Measurements from ENCODE around the gene ARHGAP12.

ARHGAP12 gene

DNA sequence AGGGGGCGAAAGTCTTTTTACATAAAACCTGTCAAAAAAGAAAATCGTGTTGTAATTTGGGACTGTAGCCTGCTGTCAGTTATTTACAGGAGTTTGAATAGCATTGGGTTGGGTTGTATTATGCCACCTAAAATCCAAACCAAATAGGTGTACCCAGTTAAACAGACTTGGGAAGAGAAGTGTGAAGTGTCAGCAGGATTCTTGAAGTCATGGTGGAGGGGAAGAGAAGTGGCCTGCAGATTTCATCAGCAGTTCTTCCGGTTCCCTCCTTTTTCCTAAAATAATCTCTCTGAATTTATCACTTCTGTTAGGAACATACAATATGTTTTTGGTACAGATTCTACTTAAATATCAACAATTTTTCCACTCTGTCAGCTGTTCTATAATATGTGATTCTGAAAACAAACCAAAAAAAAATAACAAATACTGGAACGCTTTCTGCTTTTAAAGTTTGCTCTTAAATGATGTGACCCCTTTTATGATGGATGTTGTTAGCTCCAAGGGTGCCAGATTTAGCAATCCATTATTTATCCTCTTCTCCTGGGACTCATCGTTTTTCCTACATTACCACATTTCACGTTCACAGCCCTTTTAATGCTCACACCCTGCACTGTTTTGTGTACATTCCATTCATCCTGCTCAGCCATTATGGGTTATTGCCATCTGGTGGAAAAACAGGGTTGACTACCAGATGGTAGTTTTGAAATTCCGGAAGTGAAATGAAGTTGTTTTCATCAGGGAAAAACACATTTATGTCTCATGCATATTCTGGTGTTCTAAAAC, 18.7 kb upstream of the ARHGAP12 start:
- DNase-seq = peak; percentile 91

DNA sequence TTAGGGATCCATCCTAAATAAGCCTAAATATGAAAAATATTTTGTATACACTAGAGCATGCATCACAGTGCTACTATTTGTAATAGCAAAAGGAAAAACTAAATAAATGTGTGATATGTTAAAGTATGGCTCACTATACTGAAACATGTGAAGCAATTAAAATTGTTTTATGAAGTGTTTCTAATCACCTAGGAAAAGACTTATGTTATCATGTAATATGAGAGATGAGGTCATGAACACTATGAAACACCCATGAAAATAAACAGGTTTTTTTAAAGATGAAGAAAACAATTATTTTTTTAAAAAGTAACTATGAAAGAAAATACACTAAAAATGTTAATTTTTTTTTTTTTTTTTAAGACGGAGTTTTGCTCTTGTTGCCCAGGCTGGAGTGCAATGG, 16.8 kb upstream of the ARHGAP12 start:
- no peak for DNase-seq

DNA sequence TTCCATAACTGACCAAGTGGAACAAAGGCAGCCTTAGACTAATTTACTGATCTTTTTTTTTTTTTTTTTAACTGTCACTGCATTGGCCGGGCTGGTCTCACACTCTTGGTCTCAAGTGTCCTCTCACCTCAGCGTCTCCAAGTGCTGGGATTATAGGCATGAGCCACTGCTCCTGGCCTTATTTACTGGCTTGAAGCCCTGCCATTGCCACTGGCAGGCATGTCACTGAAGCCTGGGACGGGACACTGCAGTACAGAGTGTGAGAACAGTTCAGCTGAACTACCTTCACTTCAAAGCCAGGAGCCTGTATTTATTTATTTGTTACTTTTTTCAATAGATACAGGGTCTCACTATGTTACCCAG, 15.4 kb upstream of the ARHGAP12 start:
- DNase-seq = no peak

DNA sequence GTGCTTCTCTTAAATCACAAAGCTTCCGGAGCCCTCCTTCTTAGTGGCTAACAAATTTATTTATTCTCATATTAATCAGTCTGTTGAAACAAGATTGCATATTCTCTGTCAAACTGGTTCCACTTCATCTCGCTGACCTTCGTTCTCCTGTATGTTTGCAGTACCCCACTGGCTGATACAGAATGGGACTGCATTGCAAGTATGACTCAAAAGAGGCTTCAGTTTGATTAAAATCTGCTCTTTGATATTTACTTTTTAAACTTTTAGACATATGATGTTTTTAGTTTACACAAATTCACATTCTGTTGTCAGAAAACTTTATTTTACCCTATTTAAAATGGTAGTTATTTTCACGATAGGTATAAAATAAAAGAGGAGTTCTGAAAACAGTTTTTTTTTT, 14.3 kb upstream of the ARHGAP12 start:
- DNase-seq = no peak

DNA sequence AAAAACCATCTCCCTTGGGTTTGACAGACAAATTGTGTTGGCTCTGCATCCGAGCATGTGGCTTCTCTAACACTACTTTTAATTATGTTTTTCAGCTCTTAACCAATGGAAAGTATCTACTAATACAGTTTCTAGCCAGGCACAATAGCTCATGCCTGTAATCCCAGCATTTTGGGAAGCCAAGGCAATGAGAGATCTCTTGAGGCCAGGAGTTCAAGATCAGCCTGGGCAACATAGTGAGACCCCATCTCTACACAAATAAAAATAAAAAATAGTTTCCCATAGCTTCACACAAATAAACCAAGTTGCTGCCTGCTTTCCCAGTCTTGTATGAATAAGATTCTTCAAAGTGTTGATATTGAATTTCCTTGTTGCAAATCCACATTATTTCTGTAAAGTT, 13.8 kb upstream of the ARHGAP12 start:
- DNase-seq = no peak

DNA sequence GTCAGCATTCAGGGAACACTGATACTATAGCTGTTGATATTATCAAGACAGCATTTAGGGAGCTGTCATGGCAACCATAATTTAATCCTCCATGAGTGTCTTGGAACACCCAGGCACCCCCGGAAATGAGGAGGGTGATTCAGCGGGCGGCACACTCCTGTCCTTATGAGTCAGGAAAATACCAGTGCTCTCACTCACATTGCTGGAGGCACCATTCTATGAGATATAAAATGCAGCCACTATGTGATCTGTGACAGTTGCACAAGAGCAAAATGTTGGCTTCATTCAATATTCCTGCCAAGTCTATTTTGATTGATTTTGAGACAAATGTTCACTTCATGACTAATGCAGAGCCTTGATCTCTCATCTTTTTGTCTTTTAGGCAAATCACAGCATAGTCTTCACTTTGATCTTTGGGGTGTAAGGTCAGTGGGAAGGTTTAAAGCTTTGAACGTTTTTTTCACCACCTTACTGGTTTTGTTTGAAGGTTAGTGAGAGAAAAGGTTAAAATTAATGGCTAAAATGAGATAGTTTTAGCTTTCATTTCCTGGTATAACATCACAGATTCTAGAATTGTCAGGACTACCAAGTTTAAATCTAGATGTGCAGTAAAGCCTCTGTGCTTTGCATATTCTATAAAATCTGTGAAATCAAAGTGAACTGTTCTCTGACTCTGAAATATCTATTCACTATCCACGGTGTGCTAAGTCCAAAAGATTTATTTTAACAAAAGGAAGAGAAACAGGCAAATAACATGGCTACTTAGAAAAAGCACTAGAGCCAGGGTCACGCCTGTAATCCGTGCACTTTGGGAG, 12.4 kb upstream of the ARHGAP12 start:
- DNase-seq = peak; percentile 96

DNA sequence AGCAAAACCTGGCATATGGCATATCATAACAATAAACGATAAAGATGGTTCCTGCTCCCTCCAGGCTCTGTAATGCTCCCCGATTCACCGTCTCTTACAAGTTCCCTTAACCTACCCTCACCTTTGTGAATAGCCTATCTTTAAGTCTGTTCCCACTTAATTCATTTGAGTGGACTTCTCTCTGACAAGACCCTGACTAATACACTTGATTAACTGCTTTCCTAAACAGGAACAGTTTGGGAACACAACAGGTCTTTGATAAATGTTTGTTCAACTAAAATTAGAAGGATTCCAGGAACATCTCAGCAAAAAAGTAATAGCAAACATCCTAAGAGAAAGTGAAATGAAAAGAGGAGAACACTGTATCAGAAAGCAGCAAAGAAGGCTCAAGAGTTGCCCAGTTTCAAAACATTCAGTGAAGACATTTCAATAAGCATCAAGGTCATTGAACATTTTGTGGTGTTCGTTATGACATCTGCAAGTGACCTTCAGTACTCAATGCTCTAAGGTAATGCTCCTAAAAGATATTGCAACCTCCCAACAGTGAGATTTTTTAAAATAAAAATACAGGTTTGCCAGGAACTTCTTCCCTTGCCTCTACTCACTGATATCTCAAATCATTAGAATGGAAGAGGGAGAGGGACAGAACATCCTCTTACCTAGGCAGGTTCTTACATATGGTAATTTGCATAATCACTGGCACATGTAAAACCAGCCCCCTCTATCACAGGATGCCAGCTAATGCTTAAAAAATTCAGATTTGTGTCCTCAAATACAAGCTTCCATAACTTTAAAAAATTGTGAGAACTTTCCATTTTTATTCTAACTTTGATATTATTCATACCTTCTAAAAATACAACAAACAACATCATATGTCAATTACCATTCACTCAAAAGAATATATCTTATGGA, 11.4 kb upstream of the ARHGAP12 start:
- DNase-seq = peak; percentile 23

DNA sequence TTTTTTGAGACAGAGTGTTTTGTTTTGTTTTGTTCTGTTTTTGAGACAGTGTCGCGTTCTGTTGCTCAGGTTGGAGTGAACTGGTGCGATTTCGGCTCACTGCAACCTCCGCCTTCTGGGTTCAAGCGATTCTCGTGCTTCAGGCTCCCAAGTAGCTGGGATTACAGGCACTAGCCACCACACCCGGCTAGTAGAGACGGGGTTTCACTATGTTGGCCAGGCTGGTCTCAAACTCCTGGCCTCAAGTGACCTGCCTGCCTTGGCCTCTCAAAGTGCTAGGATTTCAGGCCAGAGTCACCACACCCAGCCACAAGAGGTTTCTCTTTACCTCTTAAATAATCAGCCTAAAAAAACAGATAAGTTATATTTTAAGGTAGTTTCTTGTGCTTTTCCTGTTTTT, 8.7 kb upstream of the ARHGAP12 start:
- no peak for DNase-seq

DNA sequence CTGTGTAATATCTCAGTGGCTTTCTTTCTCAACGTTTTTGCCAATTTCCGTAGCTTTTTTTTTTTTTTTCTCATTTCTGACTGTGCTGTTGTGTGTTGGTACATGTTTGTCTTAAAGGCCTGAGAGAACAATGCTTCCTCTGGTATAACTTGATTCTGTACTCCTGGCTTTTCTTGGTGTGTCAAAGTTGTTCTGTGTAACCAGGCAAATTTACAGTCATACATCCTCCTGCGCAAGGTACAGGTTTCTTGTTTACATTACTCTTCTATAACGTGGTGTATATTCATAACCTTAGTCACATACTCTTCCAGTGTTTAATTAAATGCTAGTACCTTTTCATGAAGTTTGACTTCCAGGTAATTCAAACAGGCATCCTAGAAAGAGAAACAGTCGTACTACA, 8.3 kb upstream of the ARHGAP12 start:
- no peak for DNase-seq

DNA sequence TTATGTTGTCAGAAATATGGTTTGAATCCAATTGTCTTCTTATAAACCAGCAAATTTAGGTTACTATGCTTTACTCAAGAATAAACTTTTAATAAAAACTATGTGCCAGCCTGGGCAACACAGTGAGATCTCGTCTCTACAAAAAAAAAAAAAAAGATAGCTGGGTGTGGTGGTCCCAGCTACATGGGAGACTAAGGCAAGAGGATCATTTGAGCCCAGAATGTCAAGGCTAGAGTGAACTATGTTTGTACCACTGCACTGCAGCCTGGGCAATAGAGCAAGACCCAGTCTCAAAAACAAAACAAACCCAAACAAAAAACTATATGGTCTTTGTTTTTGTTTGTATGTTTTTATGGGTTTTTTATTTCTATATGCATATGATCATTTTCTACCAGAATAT, 7.5 kb upstream of the ARHGAP12 start:
- DNase-seq = no peak

DNA sequence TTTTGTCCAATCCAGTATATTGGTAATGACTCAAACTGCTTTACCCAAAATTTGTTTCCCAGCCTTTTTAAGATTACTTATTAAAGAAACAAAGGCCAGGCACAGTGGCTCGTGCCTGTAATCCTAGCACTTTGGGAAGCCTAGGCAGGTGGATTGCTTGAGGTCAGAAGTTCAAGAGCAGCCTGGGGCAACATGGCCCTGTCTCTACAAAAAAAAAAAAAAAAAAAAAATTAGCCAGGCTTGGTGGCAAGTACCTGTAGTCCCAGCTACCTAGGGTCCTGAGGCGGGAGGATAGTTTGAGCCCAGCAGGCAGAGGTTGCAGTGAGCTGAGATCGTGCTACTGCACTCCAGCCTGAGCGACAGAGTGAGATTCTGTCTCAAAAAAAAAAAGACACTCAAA, 7.0 kb upstream of the ARHGAP12 start:
- no peak for DNase-seq

DNA sequence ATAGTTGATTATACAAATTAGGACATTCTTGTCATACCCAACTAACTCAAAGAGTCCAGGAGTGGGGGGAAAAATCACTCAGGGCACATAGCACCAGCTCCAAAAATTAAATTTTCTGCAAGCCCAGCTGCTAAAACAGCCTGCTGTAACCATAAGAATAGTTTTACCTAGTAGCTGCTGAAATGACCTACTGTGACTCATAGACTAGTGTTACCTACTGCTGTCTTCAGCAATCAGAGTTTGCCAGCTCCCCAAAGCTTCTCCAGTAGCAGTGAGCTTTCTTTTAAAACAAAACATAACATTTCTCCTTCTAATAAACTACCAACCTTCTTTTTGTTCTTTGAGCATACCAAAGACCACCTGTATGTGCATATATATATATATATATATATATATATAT, 4.2 kb upstream of the ARHGAP12 start:
- DNase-seq = no peak

DNA sequence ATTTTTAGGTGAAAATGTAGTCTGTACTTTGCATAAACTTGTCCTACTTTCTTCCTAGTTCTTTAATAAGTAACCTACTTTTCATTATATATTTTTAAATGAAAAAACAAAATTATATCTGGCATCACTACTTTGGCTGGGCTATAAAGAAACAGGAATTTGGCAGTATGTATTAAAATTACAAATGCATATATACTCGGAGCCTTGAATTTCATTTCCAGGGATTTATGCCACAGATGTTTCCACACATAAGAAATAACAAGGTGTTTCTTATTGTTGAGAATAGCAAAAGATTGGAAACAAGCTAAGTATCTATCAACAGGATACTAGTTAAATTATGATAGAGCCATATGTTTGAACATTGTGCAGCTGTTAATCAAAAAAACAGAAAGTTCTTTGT, 2.2 kb upstream of the ARHGAP12 start:
- no peak for DNase-seq

DNA sequence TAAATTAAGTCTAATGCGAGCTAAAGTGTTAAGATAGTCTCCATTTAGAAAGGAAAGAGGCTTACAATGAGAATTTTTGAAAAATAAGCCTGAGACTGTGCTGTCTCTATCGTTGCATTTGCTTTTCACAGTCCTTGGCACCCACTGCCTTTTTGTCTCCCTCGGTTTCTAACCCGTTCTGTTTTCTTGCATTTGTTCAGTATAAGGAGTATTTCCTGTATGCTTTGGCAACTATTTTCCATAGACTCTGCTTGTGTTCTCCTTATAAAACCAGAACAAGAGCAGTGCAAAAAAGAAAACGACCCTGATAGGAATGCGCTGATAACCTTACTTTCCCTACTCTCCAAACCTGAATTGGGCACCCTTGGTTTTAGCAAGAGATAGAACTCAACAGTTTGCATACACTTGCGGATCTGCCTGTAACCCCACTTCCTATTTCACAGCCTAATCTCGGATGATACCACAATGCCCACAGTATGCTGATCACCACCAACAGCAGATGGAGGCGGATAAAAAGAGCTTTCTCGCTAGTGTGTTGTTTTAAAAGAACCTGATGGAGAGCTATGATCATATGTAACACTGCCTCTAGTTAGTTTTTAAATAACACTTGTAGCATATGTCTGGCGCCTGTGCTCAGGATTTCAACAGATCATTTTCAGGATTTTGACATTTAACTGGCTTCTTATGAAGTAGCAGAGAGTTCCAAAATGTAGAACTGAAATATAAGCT, 1.6 kb upstream of the ARHGAP12 start:
- no peak for DNase-seq

DNA sequence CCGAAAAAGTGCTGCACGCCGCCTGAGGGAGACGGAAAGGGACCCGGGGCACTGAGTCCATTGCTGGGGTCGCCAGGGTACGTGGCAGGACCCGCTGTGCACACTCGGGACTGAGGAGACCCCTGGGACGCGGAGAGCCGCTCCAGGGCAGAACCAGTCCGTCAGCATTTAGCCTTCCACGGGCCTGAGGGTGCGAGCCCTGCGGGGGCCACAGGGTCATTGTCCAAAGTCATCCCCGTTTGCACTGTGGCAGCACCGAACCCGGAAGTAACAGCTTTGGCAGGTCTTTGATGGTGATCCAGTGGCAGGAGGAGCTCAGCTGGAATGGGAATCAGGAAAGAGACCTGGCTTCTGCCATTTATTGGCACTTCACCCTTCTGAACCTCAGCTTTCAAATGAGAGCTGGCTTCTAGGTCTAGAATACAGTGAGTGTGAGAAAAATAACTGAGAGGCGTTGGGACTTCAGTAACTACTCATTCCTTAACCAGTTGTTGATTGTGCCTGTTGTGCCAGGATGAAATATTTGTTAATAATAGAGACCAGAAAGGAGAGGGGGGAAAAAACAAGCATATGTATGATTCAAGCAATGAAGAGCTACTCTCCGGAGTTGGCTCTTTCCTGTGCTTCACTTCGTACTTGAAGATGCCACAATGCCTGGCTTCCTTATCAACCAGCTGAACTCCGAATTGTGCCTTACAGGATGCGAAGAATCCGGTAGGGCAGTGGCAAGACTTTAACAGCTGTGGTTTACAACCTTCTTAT, 811 bp upstream of the ARHGAP12 start:
- peak; percentile 37 for DNase-seq

DNA sequence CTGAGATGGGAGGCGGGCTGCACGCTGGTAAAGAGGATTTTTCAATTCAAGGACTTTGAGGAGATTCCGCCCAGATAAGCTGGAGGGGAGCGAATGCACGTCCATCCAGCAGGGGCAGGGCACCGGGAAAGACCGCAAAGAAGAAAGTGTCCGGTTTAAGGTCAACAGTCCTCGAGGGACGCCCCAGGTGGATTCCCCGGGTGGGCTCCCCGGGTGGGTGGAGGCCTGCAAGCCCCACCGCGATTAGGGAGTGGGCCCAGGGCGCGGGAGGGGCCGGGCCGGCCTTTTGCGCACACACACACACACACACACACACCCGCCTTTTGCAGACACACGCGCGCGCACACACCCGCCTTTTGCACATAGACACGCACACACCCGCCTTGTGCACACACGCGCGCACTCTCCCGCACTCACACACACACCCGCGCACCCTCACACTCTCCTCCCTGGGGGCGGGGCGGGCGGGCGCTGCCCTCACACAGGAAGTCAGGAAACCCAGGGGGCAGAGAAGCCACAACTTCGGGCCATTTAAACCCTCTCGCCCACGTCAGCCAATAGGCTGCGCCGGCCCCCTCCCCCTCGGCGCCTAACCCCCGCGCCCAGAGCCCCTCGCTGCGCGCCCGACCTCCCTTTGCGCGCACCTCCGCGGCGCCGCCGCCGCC, 615 bp downstream of the ARHGAP12 start:
- peak; percentile 55 for DNase-seq

DNA sequence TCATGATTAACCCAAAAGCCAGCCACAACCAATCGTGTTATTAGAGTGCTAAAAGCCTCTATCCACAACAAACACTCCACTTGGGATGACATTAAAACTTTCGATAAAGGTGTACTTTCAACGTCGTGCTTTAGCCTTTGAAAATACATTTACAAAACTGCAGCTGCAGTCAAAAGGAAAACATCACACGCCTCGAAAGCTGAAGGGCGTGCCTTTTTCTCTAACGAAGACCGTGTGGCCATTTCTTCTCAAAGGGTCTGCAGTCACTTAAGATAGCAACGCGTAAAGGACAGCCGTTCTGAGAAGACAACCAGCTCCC, 1.1 kb downstream of the ARHGAP12 start:
- DNase-seq = no peak

DNA sequence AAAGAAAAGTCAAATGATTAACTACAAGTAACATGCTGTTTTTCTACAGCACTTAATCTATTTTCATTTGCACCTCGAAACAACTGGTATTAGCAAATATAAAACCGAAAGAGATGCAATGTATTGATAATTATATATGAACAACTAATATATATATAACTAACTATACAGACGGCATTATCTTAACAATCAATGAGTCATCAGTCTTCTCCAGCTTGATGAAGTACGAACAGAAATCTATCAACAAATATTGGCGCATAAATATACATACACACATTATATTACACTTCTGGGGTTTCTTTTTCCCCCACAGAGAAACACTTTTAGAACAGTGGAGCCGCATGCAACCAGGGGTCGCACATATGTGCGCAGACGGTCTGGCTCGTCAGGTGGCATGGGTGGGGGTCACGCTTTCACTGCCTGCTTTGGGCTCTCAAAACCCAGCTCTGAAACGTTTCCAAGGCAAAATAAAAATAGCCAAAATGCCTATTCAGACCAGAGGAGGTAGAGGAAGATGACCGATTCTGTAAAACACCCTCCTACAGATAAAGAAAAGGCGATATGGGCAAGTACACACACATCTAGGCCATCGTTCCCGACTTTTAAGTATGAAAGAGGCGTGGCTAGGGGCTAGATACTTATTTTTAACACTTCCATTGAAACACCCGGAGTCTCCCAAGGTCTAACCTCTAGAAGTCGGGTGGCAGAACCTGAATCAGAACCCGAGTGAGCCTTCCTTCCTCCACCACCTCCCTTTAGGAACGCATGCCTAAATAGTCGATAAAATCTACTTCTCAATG, 1.7 kb downstream of the ARHGAP12 start:
- no peak for DNase-seq

DNA sequence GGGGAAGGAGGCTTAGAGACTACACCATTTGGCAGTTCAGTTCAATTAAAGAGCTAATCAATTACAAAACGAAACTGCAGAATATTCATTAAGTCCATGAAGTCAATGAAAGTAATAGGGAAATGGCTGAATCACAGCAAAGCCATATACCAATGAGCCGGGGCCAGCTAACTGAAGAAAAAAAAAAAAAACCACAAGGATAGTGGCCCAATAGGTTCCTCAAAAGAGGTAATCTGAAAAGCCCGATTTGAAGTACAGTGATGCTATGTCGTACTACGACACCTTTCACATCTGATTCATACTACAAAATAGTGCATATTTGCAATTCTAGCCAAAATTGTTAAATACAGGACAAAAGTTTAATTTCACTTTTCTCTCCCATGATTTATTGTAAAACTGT, 2.5 kb downstream of the ARHGAP12 start:
- no peak for DNase-seq

DNA sequence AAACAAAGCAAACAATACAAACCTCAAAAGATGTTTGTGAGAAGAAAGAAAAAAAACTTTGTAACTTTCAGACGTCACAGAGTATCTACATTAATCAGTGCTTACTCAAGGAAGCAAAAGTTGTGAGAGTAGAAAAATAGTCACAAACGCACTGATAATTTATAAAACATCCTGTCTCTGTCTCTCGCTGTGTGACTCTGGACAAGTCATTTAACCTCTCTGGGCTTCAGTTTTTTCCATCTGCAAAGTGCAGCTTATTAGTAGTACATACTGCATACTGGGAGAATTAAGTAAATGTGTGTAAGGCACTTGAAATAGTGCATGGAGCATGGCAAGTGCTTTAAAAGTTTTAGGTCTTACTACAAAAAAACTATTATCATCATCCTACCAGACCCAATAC, 3.8 kb downstream of the ARHGAP12 start:
- no peak for DNase-seq
